HG02798 (cell line): ENCODE measurements around the gene GPR78.
"Not testable (repeated sequence)": the region's sequence is repeated elsewhere in the genome, so short reads cannot be mapped to it uniquely, and the experiment has no call there.

ENCODE experiments used
- ATAC-seq: cut with Tn5 transposase; IDR thresholded peaks from one replicate; pipeline ENCODE4 v1.9.1; 2021; ENCODE audit warnings: mild to moderate bottlenecking; ENCODE audit not compliant: unreplicated experiment, poor library complexity

GPR78 gene

DNA sequence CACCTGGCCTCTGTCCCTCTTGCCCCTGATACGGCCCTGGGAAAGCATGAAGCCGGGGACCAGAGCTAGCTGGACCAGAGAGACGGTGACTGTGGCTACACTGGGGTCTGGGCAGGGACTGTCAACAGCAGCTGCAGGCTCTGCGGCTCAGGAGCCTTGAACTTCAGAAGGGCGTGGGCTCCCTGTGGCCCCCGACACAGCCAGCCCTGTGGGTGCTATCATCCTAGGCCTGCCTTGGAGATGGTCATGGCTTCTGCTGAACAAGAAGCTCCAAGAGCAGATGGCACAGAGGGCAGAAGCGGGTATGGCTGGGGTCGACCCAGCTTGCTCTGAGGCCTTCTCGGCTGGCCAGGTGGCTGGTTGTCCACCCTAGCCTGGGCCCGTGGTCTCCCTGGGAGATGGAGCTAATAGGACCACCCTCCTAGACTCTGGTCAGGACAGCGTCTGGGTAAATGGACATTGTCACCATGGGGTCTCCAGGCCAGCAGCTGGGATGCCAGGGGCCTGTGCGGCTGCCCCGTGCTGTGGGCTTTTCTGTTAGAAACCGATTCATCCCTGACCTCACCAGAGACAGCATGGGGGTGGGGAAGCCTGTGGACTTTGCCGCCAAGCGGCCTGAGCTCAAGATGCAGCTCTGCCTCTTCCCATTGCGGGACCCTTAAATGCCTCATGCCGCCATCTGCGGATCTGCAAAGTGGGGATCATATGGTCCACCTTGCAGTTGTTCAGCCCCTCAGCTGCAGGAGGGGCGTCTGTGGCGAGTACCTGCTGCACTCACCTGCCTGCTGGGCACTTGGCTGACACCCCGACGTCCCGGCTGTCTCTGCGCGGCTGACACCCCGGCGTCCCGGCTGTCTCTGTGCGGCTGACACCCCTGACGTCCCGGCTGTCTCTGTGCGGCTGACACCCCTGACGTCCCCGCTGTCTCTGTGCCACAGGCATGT is 33.5 kb downstream of the GPR78 start:
- no peak for ATAC-seq

DNA sequence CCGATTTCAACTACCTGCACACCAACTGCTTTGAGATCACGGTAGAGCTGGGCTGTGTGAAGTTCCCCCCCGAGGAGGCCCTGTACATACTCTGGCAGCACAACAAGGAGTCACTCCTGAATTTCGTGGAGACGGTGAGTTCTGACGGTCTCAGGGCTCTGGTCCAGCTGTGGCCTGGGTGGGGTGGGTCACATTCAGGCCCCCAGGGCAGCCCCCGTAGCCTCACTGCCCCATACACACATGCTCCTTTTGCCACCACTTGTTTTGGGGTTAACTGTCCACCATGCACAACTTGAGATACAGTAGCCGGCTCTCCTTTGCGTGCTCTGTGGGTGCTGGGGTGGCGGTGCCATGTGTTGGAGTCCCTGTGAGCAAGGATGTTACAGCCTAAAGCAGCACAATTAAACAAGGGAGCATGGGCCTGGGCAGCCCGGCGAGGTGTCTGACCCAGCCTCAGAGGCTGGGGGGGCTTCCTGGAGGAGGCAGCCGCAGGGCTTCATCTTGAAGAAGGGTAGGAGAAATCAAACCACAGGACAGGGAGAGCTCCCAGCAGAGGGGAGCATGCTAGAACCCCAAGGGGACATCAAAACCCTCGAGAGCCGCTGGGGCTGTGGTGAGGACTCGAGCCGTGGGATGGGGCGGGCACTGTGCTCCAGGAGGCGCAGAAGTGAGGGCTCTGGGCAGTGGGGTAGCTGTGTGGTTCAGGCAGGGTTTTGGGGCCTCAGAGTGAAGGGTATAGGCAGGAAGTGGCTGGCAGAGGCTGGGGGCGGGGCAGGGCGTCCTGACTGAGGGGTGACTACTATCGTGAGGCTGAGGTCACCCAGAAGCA is 34.4 kb downstream of the GPR78 start:
- no peak for ATAC-seq

DNA sequence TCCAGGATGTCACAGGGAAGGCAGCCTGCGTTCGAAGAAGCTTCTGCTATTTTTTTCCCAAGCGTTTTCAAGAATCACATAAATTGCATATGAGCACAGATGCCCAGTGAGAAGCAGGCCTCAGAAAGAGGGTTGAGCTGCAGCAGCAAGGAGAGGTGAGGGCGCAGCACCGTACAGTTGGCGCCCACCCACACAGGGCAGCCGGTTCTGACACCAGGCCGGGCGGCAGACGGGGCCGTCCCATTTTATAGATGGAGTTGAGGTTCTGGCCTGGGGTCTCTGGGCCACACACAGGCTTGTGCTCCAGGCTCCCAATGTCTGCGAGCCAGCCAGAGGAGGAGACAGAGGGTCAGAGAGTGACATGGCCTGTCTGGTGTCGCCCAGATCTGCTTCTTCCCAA is 35.2 kb downstream of the GPR78 start:
- no peak for ATAC-seq

DNA sequence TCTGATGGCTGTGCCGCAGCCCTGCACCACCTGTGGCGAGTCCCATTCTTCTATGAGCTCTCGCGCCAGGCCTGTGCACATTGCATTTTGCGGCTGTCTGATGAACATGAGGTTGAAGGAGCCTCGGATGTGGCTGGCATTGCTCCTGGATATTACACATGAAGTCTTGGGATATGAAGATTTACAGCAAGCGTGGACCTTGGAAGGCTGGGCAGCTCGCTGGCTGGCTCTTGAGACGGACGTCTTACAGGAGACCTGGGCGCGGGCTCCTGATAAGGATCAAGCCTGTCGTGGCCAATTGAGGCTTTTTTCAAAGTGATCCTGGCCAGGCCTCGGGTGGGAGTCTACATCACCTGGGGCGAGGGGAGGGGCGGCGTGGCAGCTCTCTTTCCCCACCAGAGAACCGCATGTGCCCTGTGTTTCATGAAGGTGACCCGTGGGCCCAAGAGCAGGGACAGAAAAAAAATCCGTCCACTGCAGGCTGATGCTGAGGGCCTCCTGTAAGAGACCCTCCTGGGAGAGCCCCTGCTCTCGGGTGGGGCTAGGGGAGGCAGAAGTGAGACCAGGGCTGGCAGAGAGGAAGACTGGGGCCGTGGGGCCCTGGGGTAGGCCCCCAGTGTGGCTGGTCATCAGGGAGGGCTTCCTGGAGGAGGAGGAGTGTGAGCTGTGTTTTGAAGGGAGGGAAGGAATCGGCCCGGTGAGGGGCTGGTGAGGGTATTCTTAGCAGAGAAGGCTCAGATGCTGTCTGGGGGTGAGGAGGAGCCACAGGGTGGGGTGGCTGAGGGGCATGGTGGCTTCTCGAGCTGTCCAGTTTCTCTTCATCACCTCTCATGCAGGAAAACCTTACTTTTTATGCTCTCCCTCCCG is 36.0 kb downstream of the GPR78 start:
- no peak for ATAC-seq

DNA sequence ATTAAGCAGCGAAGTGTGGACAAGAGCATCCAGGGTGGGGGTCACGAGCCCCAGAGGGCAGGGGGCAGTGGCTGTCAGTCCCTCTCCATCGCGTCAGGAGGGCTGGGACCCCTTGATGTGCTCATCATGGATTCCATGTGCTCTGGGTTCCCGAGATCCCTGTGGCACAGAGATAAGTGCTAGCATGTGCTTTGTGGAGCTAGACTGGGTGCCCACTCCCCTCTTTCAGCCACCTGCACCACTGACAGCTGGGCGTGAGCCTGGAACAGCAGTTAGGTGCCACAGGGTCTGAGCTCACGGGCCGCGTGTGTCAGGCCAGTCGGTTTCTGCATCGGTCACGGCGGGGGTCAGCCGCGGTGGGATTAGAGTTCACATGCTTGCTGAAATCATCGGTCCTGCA is 36.6 kb downstream of the GPR78 start:
- ATAC-seq, result no peak

DNA sequence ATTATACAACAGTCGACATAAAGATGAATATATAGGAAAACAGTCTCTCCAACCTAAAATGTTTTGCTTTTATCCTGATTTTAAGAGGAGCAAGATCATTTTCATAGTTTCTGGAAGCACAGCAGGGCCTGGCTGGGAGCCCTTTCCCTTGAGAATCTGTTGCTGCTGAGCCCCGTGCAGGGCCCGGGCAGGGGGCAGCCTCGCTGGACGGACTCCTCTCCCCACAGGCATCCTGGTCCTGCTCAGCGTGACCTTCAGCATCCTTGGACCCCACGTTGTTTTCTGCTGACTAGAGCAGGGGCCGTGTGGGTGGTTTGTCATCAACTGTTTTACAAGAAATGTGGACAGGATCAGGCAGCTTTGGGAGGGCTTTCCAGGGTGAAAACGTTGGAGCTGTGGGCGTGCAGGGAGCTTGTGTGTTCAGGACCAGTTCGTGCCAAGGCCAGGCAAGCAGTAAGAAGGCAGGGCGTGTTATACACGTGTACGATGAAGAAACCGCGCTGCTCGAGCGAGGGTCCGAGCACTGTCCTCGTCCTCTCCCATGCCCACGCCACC is 37.4 kb downstream of the GPR78 start:
- ATAC-seq, result no peak

DNA sequence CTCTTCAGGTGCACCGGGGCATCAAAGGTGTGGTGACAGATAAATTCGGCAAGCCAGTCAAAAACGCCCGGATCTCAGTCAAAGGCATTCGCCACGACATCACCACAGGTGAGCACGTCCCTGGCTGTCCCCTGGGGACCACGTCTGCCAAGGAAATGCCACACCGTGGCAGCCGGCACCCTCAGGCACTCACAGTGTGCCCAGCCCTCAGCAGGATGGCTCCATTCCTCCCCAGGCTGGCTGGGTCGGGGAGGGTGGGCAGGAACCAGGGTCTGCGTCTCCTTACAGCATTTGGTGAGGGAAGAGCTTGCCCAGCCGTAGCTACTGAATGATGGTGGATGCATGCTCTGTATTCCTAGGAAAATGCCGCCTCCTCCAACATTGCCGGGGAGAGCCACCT is 38.2 kb downstream of the GPR78 start:
- no peak for ATAC-seq

DNA sequence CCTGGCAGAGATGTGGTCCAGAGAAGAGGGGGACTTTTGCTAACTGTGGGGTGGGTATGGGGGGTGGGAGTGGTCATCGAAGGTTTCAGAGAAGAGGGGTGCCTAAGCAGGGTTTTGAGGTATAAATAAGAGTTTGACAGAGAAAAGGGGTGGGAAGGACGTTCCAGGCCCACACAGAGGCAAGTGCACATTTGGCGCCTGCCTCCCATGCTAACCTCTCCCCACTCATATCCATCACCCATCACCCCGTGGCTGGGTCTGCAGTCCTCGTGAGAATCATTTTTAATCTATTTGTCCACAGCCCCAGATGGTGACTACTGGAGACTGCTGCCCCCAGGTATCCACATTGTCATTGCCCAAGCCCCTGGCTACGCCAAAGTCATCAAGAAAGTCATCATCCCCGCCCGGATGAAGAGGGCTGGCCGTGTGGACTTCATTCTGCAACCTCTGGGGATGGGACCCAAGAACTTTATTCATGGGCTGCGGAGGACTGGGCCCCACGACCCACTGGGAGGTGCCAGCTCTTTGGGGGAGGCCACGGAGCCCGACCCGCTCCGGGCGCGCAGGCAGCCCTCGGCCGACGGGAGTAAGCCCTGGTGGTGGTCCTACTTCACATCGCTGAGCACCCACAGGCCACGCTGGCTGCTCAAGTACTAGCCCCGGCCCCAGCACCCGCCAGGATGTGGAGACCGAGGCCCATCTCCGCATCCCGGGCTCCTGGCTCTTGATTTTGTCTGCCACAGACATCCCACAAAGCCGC is 38.9 kb downstream of the GPR78 start:
- no peak for ATAC-seq

DNA sequence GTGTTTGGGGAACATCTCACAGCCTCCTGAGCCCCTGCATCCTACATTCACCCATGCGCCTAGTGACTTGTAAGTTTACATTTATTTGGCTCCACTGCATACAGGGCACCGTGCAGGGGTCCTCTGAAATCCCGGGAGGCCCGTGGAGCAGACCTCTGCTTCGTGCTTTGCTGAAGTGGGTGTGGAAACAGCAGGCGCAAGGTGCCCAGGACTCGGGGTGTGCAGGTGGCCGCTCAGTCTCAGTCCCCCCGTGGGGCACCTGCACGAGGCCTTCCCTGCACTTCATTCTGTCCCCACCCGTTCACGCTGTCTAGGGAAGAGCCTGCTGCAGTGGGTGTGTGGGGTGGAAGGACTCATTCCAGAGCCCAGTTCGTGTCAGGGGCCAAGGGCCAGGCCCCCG is 40.9 kb downstream of the GPR78 start:
- ATAC-seq, result not testable (repeated sequence)

DNA sequence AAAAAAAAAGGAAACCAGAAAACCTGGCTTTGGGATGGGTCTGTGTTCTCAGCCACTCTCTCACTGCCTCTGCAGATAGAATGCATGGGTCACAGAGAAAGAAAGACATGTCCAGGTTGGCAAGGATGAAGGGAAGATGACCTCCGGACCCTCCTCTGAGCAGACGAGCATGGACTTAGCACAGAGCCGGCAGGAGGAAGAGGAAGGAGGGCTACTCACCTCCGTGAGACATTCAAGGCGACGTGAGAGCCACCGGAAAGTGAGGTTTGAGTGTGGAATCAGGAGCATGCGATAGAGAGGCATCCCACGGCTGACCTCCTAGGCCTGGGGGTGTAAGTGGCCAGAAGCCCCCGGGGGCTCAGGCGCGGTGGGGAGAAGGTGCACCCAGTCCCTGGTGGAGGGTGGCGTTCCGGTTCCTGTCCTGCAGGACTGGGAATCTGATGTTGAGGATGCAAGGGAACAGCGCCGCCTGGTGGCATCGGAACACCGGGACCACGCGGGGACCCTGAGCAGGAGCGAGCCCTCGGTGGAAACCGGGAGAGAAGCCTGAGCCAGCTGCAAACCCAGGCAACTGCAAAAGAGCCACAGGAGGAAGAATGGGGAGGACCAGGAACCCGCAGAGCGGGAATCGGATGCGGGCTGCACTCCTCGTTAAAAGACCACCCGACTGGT is 44.5 kb downstream of the GPR78 start:
- ATAC-seq, result not testable (repeated sequence)

DNA sequence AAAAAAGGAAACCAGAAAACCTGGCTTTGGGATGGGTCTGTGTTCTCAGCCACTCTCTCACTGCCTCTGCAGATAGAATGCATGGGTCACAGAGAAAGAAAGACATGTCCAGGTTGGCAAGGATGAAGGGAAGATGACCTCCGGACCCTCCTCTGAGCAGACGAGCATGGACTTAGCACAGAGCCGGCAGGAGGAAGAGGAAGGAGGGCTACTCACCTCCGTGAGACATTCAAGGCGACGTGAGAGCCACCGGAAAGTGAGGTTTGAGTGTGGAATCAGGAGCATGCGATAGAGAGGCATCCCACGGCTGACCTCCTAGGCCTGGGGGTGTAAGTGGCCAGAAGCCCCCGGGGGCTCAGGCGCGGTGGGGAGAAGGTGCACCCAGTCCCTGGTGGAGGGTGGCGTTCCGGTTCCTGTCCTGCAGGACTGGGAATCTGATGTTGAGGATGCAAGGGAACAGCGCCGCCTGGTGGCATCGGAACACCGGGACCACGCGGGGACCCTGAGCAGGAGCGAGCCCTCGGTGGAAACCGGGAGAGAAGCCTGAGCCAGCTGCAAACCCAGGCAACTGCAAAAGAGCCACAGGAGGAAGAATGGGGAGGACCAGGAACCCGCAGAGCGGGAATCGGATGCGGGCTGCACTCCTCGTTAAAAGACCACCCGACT is 50.2 kb downstream of the GPR78 start:
- ATAC-seq, result not testable (repeated sequence)

DNA sequence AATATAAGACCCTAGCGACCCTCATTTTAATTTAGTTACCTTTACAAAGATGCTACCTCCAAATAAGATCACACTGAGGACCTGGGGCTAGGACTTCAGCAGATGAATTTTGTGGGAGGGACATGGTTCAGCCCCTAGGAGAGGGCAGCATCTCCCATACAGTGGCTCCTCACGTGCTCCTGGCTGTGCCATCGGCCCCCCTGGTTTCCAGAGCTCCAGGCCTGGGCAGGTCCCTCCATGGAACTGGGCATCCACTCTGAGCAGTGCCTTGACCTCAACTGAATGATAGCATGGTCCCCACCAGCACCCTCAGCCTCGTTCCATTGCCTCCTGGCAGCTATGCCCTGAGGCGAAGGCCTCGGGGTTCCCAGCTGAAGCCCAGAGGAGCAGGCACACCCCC is 51.7 kb downstream of the GPR78 start:
- ATAC-seq, result not testable (repeated sequence)

DNA sequence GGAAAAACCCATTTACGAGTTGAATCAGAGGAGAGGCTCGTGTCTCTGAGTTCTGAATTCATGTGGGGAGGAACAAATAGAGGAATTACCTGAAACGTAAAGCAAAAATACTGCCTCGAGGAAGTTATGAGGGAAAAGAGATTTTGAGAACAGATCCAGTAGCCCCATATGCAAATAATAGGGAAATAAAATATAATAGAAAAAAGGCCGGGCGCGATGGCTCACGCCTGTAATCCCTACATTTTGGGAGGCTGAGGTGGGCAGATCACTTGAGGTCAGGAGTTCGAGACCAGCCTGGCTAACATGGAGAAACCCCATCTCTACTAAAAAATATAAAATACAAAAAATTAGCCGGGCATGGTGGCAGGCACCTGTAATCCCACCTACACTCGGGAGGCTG is 54.6 kb downstream of the GPR78 start:
- ATAC-seq, result not testable (repeated sequence)

DNA sequence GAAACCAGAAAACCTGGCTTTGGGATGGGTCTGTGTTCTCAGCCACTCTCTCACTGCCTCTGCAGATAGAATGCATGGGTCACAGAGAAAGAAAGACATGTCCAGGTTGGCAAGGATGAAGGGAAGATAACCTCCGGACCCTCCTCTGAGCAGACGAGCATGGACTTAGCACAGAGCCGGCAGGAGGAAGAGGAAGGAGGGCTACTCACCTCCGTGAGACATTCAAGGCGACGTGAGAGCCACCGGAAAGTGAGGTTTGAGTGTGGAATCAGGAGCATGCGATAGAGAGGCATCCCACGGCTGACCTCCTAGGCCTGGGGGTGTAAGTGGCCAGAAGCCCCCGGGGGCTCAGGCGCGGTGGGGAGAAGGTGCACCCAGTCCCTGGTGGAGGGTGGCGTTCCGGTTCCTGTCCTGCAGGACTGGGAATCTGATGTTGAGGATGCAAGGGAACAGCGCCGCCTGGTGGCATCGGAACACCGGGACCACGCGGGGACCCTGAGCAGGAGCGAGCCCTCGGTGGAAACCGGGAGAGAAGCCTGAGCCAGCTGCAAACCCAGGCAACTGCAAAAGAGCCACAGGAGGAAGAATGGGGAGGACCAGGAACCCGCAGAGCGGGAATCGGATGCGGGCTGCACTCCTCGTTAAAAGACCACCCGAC is 55.8 kb downstream of the GPR78 start:
- not testable (repeated sequence) for ATAC-seq
